Measurements from ENCODE around the gene GINM1. TPM values are rescaled to one million over a fixed set of nuclear protein-coding genes. Genes with fewer than 3 reads are reported as not detected.

GINM1 gene
- total and polyA plus RNA-seq, 12 donors = 21.0 to 74.4 (median 55.6) TPM

DNA sequence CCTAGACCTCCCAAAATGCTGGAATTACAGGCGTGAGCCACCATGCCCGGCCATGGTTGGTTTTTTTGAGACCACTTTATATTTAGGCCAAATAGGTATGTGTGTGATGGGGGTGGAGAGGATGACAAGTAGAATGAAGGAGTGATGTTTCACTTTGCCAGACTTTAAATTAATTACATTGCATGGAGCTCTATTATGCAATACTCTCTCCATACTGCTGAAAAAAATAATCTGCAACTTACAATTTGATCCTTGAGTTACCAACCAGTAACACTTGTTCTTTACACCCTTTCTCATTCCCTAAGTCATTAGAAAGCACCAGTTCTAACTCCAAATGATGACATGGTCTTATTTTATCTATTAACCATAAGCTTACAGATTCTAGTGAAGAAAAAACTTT, 26.8 kb downstream of the GINM1 start:
- TF ChIP-seq POLR2A (IDR thresholded peaks at IDR 0.05) = no peak
- TF ChIP-seq CTCF (IDR thresholded peaks at IDR 0.05) = no peak
- Histone ChIP-seq H3K27ac (no peak overlapping the region), H3K4me1 (replicated peaks in 1 of 2) (no peaks in the 10 kb centered on the region), H3K9me3 (replicated peaks in 1 of 3) (no peaks in the 10 kb centered on the region), H3K27me3 (no peaks in the 10 kb centered on the region), H3K36me3 (replicated peaks in 1 of 2) (peaks cover 0 to 53% of the 10 kb centered on the region in 2 donors), H3K4me3 (no peak overlapping the region)
- intact Hi-C loops (cut with DNase I) = no loop called here
- DNase-seq = no peak
- 91 to 100% (median 97%) methylated on average over 2 of the region's 2 CpGs for WGBS, 4 donors

GRCh38 chr6:149593408-149593807, 27.2 kb downstream of the GINM1 start:
- H3K27me3 ChIP-seq = no peaks in the 10 kb centered on the region
- peaks cover 0 to 51% of the 10 kb centered on the region in 2 donors for H3K36me3 ChIP-seq (replicated peaks in 1 of 2)
- intact Hi-C loops (cut with DNase I) = no loop called here
- 100% methylated on average over 1 of the region's 1 CpG for WGBS, 4 donors
- H3K4me3 ChIP-seq = no peak overlapping the region
- no peaks in the 10 kb centered on the region for H3K4me1 ChIP-seq (replicated peaks in 1 of 2)
- no peak for DNase-seq
- no peaks in the 10 kb centered on the region for H3K9me3 ChIP-seq (replicated peaks in 1 of 3)
- TF ChIP-seq POLR2A (IDR thresholded peaks at IDR 0.05) = no peak
- no peak for TF ChIP-seq CTCF (IDR thresholded peaks at IDR 0.05)
- H3K27ac ChIP-seq = no peak overlapping the region

DNA sequence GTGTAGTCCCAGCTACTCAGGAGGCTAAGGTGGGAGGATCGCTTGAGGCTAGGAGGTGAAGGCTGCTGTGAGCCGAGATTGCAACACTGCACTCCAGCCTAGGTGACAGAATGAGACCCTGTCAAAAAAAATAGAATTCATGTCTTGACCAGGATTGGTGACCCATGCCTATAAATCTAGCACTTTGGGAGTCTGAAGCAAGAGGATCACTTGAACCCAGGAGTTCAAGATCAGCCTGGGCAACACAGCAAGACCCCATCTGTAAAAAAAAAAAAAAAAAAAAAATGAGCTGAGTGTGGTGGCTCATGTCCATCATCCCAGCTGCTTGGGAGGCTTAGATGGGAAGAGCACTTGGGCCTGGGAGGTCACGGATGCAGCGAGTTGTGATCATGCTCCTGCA, 34.3 kb downstream of the GINM1 start:
- intact Hi-C loops (cut with DNase I) = no loop called here
- no peaks in the 10 kb centered on the region for H3K4me1 ChIP-seq (replicated peaks in 1 of 2)
- DNase-seq = no peak
- TF ChIP-seq CTCF (IDR thresholded peaks at IDR 0.05) (no peak), POLR2A (IDR thresholded peaks at IDR 0.05) (no peak)
- WGBS, 4 donors = 91 to 98% (median 96%) methylated on average over 4 of the region's 4 CpGs
- no peak overlapping the region for H3K27ac ChIP-seq
- no peaks in the 10 kb centered on the region for H3K9me3 ChIP-seq (replicated peaks in 1 of 3)
- no peak overlapping the region for H3K4me3 ChIP-seq
- H3K27me3 ChIP-seq = no peaks in the 10 kb centered on the region
- peaks cover 0 to 3% of the 10 kb centered on the region in 2 donors for H3K36me3 ChIP-seq (replicated peaks in 1 of 2)

DNA sequence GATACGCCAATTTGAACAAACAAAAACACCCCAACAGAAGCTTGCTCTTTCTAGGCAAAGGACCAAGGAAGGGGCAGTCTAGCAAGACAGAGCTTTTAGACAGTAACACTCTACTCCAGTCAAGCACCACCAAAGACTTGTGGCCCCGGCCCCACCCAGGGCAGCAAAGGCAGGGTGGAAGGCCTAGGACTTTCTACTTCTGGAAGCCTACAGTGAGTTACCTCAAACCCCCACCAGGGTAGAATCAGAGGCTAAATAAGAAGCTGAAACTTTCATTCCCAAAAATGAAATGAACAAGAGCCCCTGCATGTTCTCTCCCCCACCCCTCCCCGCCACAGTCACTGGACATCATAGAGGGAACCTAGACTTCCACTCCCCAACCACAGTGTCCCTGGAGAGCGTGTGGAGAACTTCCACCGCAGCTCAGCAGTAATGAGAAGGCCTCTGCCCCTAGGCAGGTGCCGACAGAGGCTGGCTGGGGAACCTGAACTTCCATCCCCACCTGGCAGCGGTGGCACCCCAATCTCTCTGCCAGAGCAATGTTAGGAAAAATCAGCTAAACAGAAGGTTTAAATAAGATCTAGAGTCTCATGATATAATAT, 42.3 kb downstream of the GINM1 start:
- Histone ChIP-seq H3K4me1 (replicated peaks in 1 of 2) (no peaks in the 10 kb centered on the region), H3K27ac (no peak overlapping the region), H3K4me3 (no peak overlapping the region), H3K27me3 (no peaks in the 10 kb centered on the region), H3K36me3 (replicated peaks in 1 of 2) (no peaks in the 10 kb centered on the region), H3K9me3 (replicated peaks in 1 of 3) (no peaks in the 10 kb centered on the region)
- DNase-seq = no peak
- WGBS, 4 donors = 95 to 96% (median 96%) methylated on average over 5 to 7 of the region's 7 CpGs
- TF ChIP-seq CTCF (IDR thresholded peaks at IDR 0.05) = no peak
- TF ChIP-seq POLR2A (IDR thresholded peaks at IDR 0.05) = no peak
- intact Hi-C loops (cut with DNase I) = no loop called here

Data from adrenal gland (tissue), 12 donors.